Measurements from ENCODE around the gene CD19. TPM values are rescaled to one million over a fixed set of nuclear protein-coding genes. Genes with fewer than 3 reads are reported as not detected.

CD19 gene
- total RNA-seq, 1 donor from 2014 or later, result not detected

GRCh38 chr16:28987170-28987853 is 55.5 kb downstream of the CD19 start:
- Histone ChIP-seq H3K27ac (no peak overlapping the region), H3K4me3 (no peak overlapping the region), H3K36me3 (peaks cover 0 to 45% of the 10 kb centered on the region in 2 donors), H3K27me3 (no peaks in the 10 kb centered on the region), H3K9me3 (peaks cover 4% of the 10 kb centered on the region), H3K4me1 (no peaks in the 10 kb centered on the region)
- TF ChIP-seq CTCF (IDR thresholded peaks at IDR 0.05), result no peak
- no peak for TF ChIP-seq POLR2A (IDR thresholded peaks at IDR 0.05)
- TF ChIP-seq POLR2AphosphoS5 (IDR thresholded peaks at IDR 0.05; ENCODE audit: insufficient read depth in 1 of 2, low read depth in 1 of 2), result no peak
- intact Hi-C loops (cut with DNase I), result no loop called here
- no peak for DNase-seq (ENCODE audit: extremely low spot score in 2 of 2)

Other genes starting within 250 kb of the CD19 start
- gene EIF3C, start 220.5 kb upstream of the CD19 start, total RNA-seq, result 347 TPM
- not detected for gene NPIPB9, start 180.2 kb upstream of the CD19 start, total RNA-seq
- 76.4 TPM for gene ATXN2L, start 109.0 kb upstream of the CD19 start, total RNA-seq
- 91.6 TPM for gene TUFM, start 85.6 kb upstream of the CD19 start, total RNA-seq
- gene SH2B1, start 68.1 kb upstream of the CD19 start, total RNA-seq, result 28.7 TPM
- gene ATP2A1, start 53.5 kb upstream of the CD19 start, total RNA-seq, result not detected
- gene RABEP2, start 6.7 kb upstream of the CD19 start, total RNA-seq, result 44.7 TPM
- gene NFATC2IP, start 19.0 kb downstream of the CD19 start, total RNA-seq, result 26.0 TPM
- gene SPNS1, start 42.8 kb downstream of the CD19 start, total RNA-seq, result 29.0 TPM
- 4.7 TPM for gene LAT, start 53.1 kb downstream of the CD19 start, total RNA-seq